Measurements from ENCODE around the gene PLEKHF1.

The PLEKHF1 gene

DNA sequence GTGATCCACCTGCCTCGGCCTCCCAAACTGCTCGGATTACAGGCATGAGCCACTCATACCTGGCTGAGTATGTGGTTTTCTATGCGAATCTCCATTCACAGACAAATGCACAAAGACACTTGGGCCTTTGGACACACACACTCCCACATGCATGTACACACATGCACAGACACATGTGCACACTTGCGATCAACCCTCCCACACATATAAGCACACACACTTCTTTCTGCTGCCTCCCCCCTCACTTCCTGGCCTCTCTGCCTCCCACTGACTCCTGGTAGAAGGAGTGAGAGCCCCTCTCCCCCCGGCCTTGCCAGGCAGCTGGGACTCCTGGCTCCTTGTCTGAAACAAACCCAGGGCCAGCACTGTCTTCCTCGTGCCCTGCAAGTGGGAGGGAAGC, 29.3 kb upstream of the PLEKHF1 start:
- no peak for DNase-seq

- DNase-seq, result no peak
Measured at GRCh38 chr19:29636553-29637360, 28.5 kb upstream of the PLEKHF1 start.

DNA sequence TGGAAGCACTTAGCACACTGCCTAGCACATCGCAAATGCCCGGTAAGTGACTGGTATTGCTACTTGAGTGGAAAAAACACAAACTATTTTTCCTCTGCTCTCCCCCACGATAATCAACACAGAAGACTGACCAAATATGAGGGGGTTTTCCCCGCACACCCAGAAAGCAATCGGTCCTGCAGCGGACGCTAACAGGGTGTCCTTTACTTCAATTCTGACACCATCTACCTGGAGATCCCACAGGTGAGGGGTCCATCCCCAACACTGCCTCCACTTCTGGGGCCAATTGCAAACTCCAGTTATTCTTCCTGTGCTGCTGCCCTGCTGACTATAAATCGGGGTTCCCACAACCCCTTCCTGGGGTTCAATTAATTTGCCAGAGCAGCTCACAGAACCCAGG, 26.2 kb upstream of the PLEKHF1 start:
- no peak for DNase-seq

DNA sequence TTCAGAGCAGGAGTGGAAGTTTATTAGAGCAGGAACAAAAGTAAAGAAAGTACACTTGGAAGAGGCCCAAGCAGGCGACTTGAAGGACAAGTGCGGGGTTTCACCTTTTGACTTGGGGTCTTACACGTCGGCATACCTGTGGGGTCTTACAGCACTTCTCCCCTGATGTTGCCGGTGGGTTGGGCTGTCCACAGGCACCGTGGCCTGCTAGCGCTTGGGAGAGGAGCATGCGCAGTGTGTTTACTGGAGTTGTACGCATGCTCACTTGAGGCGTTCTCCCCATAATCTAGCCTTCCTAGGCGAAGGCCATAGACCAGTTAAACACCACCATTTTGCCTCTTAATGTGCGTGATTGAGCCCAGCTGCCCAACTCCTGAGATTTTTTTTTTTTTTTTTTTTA, 25.0 kb upstream of the PLEKHF1 start:
- no peak for DNase-seq

- DNase-seq, result no peak
Measured at GRCh38 chr19:29641597-29641996, 23.7 kb upstream of the PLEKHF1 start.

GRCh38 chr19:29643361-29643935, 21.8 kb upstream of the PLEKHF1 start:
- DNase-seq, result no peak

- no peak for DNase-seq
Measured at GRCh38 chr19:29644210-29644609, 21.1 kb upstream of the PLEKHF1 start.

GRCh38 chr19:29645491-29645867, 19.8 kb upstream of the PLEKHF1 start:
- no peak for DNase-seq

DNA sequence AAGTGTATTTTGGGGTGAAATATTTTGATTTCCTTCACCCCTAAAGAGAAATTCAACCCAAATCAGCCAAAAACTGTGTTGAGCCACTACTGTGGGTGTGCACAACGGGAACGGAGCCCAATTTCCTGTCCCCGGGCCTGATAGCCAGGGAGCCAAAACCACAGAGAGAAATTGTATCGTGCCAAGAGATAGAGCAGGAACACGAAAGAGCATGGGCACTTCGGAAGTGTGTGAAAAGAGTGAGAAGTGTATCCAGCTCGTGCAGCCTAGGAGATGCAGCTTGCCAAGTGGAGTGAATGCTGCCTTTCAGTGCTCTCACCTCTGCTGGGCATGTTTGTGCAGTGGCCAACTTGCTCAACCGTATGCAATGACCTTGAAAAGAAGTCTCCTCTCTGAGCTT, 19.4 kb upstream of the PLEKHF1 start:
- DNase-seq, result no peak

- DNase-seq, result no peak
Measured at GRCh38 chr19:29650772-29651387, 14.4 kb upstream of the PLEKHF1 start.

DNA sequence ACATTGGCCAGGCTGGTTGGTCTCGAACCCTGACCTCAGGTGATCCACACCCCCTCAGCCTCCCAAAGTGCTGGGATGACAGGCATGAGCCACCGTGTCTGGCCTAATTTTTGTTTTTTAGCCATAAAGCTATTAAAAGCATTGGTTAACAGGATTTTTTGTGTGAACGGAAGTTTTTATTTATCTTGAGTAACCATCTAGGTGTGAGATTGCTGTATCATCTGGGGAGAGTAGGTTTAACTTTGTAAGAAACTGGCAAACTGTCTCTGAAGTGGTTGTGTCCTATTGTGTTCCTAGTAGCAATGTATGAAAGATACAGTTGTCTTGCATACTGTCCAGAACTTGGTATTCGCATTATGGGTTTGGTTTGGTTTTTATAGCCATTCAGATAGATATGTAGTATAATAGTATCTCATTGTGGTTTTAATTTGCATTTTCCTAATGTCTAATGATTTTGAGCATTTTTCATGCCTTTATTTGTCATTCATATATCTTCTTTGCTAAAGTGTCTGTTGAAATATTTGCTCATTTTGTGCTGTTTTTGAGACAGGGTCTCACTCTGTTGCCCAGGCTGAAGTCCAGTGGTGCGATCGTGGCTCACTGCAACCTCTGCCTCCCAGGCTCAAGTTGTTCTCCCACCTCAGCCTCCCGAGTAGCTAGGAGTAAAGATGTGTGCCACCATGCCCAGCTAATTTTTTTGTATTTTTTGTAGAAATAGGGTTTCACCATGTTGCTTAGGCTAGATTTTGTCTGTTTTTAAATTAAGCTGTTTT, 13.5 kb upstream of the PLEKHF1 start:
- no peak for DNase-seq

DNA sequence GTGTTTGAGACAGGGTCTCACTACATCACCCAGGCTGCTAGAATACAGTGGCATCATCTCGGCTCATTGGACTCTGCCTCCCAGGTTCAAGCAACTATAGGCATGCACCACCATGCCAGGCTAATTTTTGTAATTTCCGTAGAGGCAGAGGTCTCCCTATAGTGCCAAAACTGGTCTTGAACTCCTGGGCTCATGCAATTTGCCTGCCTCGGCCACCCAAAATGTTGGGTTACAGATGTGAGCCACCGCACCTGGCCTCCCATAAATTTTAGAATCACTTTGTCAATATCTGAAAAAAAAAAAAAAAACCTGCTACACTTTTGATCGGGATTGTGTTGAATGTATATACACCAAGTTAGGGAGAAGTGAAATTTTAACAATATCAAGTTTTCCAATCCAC, 11.9 kb upstream of the PLEKHF1 start:
- DNase-seq, result no peak

DNA sequence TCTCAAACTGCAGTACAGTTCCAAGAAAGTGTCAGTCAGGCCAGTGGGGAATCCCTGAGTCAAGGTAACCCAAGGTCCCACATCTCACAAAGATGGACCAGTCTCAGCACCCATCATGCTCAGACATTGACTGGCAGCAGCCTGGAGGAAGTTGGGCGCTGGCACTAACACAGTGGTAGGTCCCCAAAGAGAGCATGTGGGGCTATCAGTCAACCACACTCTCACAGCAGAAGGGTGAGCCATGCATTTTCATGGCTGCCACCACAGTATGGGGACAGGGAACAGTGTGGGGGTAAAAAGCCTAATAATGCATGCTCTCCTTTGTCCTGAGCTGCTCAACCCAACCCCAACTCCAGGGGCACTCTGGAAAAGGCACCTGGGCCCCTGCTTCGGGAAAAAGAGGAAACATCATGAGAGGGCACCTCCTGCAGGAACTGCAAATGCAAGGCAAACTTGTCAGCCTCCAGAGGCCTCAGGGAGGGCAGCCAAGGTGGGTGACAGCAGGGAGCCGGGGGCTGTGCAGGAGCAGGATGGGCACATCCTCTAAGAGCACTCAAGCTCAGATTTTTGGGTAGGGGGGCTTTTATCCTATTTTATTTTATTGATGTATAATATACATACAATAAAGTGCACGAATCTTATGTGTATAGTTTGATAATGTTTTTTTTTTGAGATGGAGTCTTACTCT, 9.5 kb upstream of the PLEKHF1 start:
- no peak for DNase-seq

DNA sequence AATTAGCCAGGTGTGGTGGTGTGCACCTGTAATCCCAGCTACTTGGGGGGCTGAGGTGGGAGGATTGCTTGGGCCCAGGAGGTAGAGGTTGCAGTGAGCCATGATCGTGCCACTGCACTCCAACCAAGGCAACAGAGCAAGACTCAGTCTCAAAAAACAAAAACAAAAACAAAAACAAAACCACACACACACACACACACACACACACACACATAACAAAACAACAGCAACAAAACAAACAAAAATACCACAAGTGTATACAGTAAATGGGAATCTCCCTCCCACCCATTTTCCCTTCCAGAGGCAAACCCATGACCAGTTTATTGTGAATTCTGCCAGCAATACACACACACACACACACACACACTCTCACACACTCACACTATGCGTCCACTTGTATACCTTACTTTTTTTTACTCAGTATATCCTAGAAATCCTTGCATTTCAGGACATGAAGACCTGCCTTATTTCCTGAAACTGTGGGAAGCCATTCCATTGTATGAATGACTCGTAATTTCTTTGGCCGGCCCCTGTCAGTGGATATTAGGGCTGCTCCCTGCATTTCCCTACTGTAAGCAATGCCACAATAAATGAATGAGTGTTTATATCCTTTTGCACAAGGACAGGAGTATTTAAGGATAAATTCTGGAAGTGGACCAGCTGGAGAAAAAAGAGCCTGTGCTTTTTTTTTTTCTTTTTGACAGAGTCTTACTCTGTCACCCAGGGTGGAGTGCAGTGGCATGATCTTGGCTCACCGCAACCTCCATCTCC, 6.9 kb upstream of the PLEKHF1 start:
- DNase-seq, result no peak

DNA sequence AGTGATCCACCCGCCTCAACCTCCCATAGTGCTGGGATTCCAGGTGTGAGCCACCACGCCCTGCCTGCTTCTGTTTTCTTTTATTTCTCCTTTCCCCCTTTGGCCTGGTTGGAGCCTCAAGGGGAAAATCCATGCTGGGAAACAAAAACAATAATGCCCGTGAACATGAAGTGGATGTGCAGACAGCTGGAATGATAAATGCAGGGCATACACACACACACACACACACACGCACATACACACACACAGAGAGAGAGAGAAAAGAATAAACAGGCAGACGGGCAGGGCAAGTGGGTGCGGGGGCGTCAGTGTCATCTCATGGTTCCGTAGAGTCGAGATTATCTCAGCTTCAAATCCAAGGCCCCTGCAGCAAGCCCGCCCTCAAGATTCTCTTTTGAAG, 4.4 kb upstream of the PLEKHF1 start:
- peak in 1 of 3 experiments; percentile 3 for DNase-seq

- DNase-seq, result no peak
Measured at GRCh38 chr19:29662278-29662603, 3.0 kb upstream of the PLEKHF1 start.

GRCh38 chr19:29662604-29663404, 2.5 kb upstream of the PLEKHF1 start:
- no peak for DNase-seq

DNA sequence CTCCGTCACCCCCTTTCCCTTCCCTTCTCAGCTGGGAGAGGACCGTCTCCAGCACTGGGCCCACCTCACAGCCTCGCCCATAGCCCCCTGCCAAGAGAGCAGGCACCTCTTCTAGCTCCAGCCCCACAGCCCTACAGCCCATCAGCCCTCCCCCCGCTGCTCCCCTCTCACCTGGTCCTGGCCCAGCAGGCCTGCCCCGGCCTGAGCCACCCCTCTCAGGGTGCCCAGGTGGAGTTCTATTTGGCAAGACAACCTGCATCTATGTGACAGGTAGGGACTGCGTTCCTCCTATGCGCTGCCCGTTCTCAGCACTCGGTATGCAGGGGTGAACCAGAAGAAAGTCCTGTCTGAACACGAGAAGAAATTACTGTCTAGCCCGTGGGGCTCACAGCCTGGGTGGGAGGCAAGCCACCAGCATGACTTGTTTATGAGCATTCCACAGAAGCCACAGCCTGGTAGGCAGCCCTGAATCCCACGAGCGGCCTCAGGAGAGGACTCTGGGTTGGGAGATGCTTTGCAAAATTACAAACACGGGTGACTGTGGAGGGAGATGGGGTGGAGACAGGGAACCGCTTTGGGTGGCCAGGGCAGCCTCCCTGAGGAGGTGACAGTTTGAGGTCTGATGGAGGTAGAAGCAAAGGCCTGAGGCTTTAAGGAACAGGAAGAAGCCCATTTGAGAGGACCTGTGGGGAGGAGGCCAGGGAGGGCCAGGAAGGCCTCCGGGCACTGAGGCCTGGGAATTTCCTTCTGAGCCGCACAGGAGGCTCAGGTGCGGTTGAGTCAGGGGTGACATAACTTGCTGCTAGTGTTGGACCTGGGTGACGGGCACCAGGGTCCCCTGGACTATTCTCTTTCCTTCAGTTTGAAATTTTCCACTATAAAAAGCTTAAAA, 1.2 kb upstream of the PLEKHF1 start:
- no peak for DNase-seq

GRCh38 chr19:29664753-29665214, 477 bp upstream of the PLEKHF1 start:
- no peak for DNase-seq

All from NCI-H1417 (cell line).